Neuron (in vitro differentiated cells): Measurements from ENCODE around the gene TM9SF2.

Experiments used
- H2AFZ ChIP-seq: one replicate; pipeline ENCODE4 v1.6.1; 2013; ENCODE audit warnings: low read depth, mild to moderate bottlenecking, inconsistent platforms, low read length, moderate library complexity
- H3K27me3 ChIP-seq: one replicate; pipeline ENCODE4 v1.6.1; 2013; ENCODE audit warnings: low read length; ENCODE audit not compliant: insufficient read depth
- H3K36me3 ChIP-seq: one replicate; pipeline ENCODE4 v1.6.1; 2013; ENCODE audit warnings: low read length; ENCODE audit not compliant: insufficient read depth
- H3K4me1 ChIP-seq: one replicate; pipeline ENCODE4 v1.6.1; 2013; ENCODE audit warnings: low read length; ENCODE audit not compliant: insufficient read depth
- H3K4me3 ChIP-seq: 2 replicates; pipeline ENCODE4 v1.5.1; 2013; ENCODE audit warnings: mild to moderate bottlenecking, low read length, moderate library complexity
- H3K9me3 ChIP-seq: one replicate; pipeline ENCODE4 v1.6.1; 2013; ENCODE audit warnings: low read length

TM9SF2 gene

GRCh38 chr13:99525967-99526366 is 24.7 kb downstream of the TM9SF2 start:
- Histone ChIP-seq H3K27me3 (no peaks in the 10 kb centered on the region), H3K9me3 (no peaks in the 10 kb centered on the region), H3K4me1 (no peaks in the 10 kb centered on the region), H3K4me3 (no peak overlapping the region), H3K36me3 (peaks cover 45% of the 10 kb centered on the region), H2AFZ (no peak overlapping the region)

- Histone ChIP-seq H3K9me3 (no peaks in the 10 kb centered on the region), H3K36me3 (peaks cover 43% of the 10 kb centered on the region), H3K4me3 (no peak overlapping the region), H3K27me3 (no peaks in the 10 kb centered on the region), H3K4me1 (no peaks in the 10 kb centered on the region), H2AFZ (no peak overlapping the region)
These were observed 25.3 kb downstream of the TM9SF2 start for GRCh38 chr13:99526549-99526948.

- peaks cover 36% of the 10 kb centered on the region for H3K36me3 ChIP-seq
- H2AFZ ChIP-seq, result no peak overlapping the region
- no peaks in the 10 kb centered on the region for H3K27me3 ChIP-seq
- no peaks in the 10 kb centered on the region for H3K4me1 ChIP-seq
- no peaks in the 10 kb centered on the region for H3K9me3 ChIP-seq
- H3K4me3 ChIP-seq, result no peak overlapping the region
These were observed 26.0 kb downstream of the TM9SF2 start for GRCh38 chr13:99527301-99527700.

DNA sequence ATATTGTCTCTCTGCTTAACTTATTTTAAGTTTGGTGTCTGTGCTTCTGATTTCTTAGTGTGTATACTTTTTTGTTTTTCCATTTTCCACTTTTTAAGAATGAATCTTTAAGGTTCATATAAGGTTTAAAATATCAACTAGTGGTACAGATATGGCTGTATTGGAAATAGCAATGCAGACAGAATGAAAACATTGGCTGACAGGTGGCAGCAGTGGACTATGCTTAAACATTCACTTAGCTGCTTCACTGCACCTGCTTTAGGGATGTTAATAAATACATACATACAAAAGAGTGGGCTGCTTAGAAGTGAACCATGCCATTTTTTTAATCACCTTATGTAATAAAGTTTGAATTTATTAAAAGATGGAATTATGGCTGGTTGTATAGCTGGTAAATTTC is 27.3 kb downstream of the TM9SF2 start:
- Histone ChIP-seq H3K4me3 (no peak overlapping the region), H3K36me3 (peaks cover 26% of the 10 kb centered on the region), H3K4me1 (no peaks in the 10 kb centered on the region), H2AFZ (no peak overlapping the region), H3K9me3 (no peaks in the 10 kb centered on the region), H3K27me3 (no peaks in the 10 kb centered on the region)

- Histone ChIP-seq H3K9me3 (no peaks in the 10 kb centered on the region), H2AFZ (no peak overlapping the region), H3K27me3 (no peaks in the 10 kb centered on the region), H3K4me3 (no peak overlapping the region), H3K4me1 (no peaks in the 10 kb centered on the region), H3K36me3 (peaks cover 37% of the 10 kb centered on the region)
These were observed 34.8 kb downstream of the TM9SF2 start for GRCh38 chr13:99536023-99536422.

DNA sequence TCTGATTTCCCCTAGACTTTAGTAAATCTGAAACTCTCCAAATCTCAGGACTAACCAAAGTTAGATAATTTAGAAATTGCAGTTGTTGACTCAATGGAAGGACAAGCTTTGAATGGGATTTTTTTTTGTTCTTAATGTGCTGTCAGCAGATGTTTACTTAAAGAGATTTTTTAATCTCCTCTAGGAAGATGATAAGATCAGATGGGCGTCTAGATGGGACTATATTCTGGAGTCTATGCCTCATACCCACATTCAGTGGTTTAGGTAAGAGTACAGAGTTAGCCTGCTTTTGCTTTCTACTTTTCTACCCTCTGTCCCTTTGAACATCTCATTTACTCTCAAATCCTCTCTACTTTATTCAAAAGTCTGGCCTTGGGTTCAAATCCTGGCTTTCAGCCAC is 39.3 kb downstream of the TM9SF2 start:
- Histone ChIP-seq H3K9me3 (no peaks in the 10 kb centered on the region), H3K27me3 (no peaks in the 10 kb centered on the region), H3K4me3 (no peak overlapping the region), H3K36me3 (peaks cover 68% of the 10 kb centered on the region), H2AFZ (no peak overlapping the region), H3K4me1 (no peaks in the 10 kb centered on the region)

DNA sequence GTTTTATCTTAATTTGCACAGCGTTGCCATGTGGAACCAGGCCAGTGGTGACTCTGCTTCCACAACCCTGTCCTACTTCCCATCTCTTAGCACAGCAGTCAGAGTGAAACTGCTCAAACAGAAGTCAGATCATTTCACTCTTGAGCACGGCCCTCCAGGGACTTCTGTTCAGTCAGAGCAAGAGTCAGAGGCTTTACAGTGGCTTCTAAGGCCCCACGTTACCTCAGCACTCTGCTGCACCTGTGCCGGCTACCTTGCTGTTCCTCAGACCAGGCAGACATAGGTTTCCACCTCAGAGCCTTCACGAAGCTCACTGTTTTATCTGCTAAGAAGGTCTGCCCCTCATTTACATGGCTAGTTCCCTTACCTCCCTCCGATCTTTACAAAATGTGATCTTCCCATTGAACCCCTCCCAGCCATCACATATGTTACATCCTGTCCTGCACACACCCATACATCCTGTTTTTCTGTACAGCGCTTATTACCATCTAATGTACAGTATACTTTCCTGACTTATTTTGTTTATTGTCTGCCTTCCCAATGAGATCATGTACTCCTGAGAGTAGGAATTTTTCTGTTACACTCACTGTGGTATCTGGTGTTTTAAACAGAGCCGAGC is 41.6 kb downstream of the TM9SF2 start:
- no peaks in the 10 kb centered on the region for H3K27me3 ChIP-seq
- no peak overlapping the region for H3K4me3 ChIP-seq
- no peaks in the 10 kb centered on the region for H3K9me3 ChIP-seq
- H2AFZ ChIP-seq, result no peak overlapping the region
- no peaks in the 10 kb centered on the region for H3K4me1 ChIP-seq
- peaks cover 78% of the 10 kb centered on the region for H3K36me3 ChIP-seq

- Histone ChIP-seq H3K4me3 (no peak overlapping the region), H3K9me3 (no peaks in the 10 kb centered on the region), H3K4me1 (no peaks in the 10 kb centered on the region), H2AFZ (no peak overlapping the region), H3K36me3 (peaks cover 87% of the 10 kb centered on the region), H3K27me3 (no peaks in the 10 kb centered on the region)
These were observed 44.1 kb downstream of the TM9SF2 start for GRCh38 chr13:99545361-99545760.

DNA sequence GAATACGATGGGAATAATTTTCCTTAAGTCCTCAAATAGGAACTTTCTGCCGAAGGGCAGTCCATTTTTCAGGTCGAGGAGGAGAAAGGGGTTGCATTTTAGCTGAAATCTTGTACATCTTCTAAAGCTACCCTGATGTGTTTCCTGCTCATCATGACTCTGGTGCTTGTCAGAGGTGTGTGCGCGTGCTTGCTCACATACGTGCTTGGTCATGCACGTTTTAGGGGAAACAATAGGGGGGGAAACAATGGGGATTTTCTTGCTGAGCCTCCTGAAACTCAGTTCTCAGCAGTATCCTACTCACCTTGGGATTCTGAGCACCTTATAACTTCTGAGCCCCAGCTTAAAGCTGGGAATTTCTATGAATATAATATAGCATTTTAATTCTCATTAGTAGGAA is 44.7 kb downstream of the TM9SF2 start:
- Histone ChIP-seq H3K4me3 (no peak overlapping the region), H3K27me3 (no peaks in the 10 kb centered on the region), H3K36me3 (peaks cover 87% of the 10 kb centered on the region), H2AFZ (no peak overlapping the region), H3K4me1 (no peaks in the 10 kb centered on the region), H3K9me3 (no peaks in the 10 kb centered on the region)

- no peaks in the 10 kb centered on the region for H3K9me3 ChIP-seq
- H3K27me3 ChIP-seq, result no peaks in the 10 kb centered on the region
- no peak overlapping the region for H2AFZ ChIP-seq
- H3K4me1 ChIP-seq, result no peaks in the 10 kb centered on the region
- H3K4me3 ChIP-seq, result no peak overlapping the region
- H3K36me3 ChIP-seq, result peaks cover 90% of the 10 kb centered on the region
These were observed 45.6 kb downstream of the TM9SF2 start for GRCh38 chr13:99546878-99547277.

DNA sequence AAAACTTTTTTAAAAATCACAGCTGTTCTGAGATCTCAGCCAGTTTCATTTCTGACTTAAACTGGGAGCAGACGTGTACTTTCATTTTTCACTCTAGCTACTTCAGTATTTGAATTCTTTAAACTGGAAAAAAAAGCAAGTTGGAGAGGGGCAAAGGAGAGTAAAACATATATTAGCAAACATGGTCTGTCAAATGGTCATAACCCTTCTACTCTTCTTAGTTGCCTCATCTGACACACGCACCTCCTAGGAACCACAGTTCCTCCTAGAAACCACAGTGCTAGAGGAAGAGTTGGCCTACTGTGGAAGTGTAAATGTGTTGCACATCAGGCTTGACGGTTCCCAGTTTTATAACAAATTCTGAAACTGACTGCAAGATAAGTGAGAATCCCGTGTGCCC is 47.2 kb downstream of the TM9SF2 start:
- peaks cover 87% of the 10 kb centered on the region for H3K36me3 ChIP-seq
- no peaks in the 10 kb centered on the region for H3K9me3 ChIP-seq
- H3K27me3 ChIP-seq, result no peaks in the 10 kb centered on the region
- no peak overlapping the region for H3K4me3 ChIP-seq
- H2AFZ ChIP-seq, result no peak overlapping the region
- H3K4me1 ChIP-seq, result no peaks in the 10 kb centered on the region

DNA sequence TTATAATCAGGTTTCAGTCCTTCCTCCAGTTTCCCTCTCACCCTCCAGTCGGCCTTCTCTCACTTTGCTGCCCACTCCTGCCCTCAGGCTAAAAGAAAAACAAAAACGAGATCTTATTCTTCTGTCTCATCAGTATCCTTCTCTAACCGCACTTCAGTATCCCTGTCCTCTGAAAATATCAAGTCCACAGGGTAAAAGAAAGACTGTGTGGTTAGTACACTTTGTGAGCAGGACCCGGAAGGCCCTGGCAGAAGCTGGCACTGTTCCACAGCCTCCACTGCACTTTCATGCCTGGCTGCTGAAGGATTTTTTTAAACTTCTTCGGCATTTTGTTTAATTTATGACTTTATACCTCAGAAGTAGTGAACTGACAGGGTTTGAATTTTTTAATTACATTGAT is 51.8 kb downstream of the TM9SF2 start:
- no peaks in the 10 kb centered on the region for H3K27me3 ChIP-seq
- no peak overlapping the region for H2AFZ ChIP-seq
- H3K4me1 ChIP-seq, result no peaks in the 10 kb centered on the region
- H3K9me3 ChIP-seq, result peaks cover 2% of the 10 kb centered on the region
- H3K4me3 ChIP-seq, result no peak overlapping the region
- H3K36me3 ChIP-seq, result peaks cover 86% of the 10 kb centered on the region

- Histone ChIP-seq H3K4me1 (no peaks in the 10 kb centered on the region), H3K4me3 (no peak overlapping the region), H3K9me3 (peaks cover 2% of the 10 kb centered on the region), H2AFZ (no peak overlapping the region), H3K27me3 (no peaks in the 10 kb centered on the region), H3K36me3 (peaks cover 72% of the 10 kb centered on the region)
These were observed 53.9 kb downstream of the TM9SF2 start for GRCh38 chr13:99555149-99555548.

GRCh38 chr13:99556867-99557443 is 55.7 kb downstream of the TM9SF2 start:
- H2AFZ ChIP-seq, result no peak overlapping the region
- no peaks in the 10 kb centered on the region for H3K27me3 ChIP-seq
- peaks cover 2% of the 10 kb centered on the region for H3K9me3 ChIP-seq
- no peak overlapping the region for H3K4me3 ChIP-seq
- H3K4me1 ChIP-seq, result no peaks in the 10 kb centered on the region
- peaks cover 66% of the 10 kb centered on the region for H3K36me3 ChIP-seq
